GM12878 (cell line): ENCODE results near the gene PLXNA4.

Experiments used
- CTCF ChIP-seq, 3 experiments: IDR thresholded peaks in 2 of 3; conservative IDR thresholded peaks in 1 of 3; 2 replicates each; pipeline ENCODE4 v1.5.1; 2011; ENCODE audit warnings: low read depth in 3 of 3, low read length in 3 of 3, mild to moderate bottlenecking in 3 of 3, control low read depth in 2 of 3, moderate library complexity in 2 of 3, inconsistent platforms in 1 of 3, mixed read lengths in 1 of 3; ENCODE audit not compliant: control insufficient read depth in 2 of 3, insufficient read depth in 1 of 3; ENCODE audit errors: extremely low read depth in 1 of 3
- NRF1 ChIP-seq: conservative IDR thresholded peaks from 2 replicates; pipeline ENCODE4 v1.6.1; 2011; ENCODE audit warnings: mild to moderate bottlenecking, low read depth, low read length, improper control_type of control experiment
- ZBTB33 ChIP-seq: fragments of 450-650 bp; IDR thresholded peaks from 2 replicates; pipeline ENCODE4 v1.6.1; 2017; ENCODE audit warnings: mild to moderate bottlenecking

GRCh38 chr7:132373879-132374278, 202.4 kb downstream of the PLXNA4 start:
- TF ChIP-seq CTCF (IDR thresholded peaks at IDR 0.05 in 2 of 3, conservative IDR thresholded peaks at IDR 0.05 in 1 of 3; ENCODE audit: control insufficient read depth in 2 of 3, extremely low read depth in 1 of 3, insufficient read depth in 1 of 3, low read depth in 3 of 3, low read length in 3 of 3) (no peak), ZBTB33 (no peak), NRF1 (no peak)
